Epithelial cell of esophagus (primary cell): ENCODE results near the gene DECR2.

Experiments used
- DNase-seq: peaks from one replicate; pipeline ENCODE4 v3.0.0; 2010; ENCODE audit warnings: low read depth
- H3K4me3 ChIP-seq: 2 replicates; pipeline ENCODE4 v1.5.1; 2011; ENCODE audit warnings: mild to moderate bottlenecking, low read length, control low read depth
- CTCF ChIP-seq: IDR thresholded peaks from 2 replicates; pipeline ENCODE4 v1.5.1; 2011; ENCODE audit warnings: low read depth, mild to moderate bottlenecking, low read length, control low read depth, inconsistent platforms; ENCODE audit not compliant: insufficient read depth; ENCODE audit errors: missing control alignments

Gene DECR2

GRCh38 chr16:369275-369865 lies 32.3 kb upstream of the DECR2 start:
- peak overlapping the region; percentile 40 for H3K4me3 ChIP-seq
- DNase-seq: no peak
- TF ChIP-seq CTCF: no peak

- DNase-seq: peak; percentile 25
- TF ChIP-seq CTCF: no peak
- H3K4me3 ChIP-seq: peak overlapping the region; percentile 40
These were observed 31.7 kb upstream of the DECR2 start for GRCh38 chr16:369866-370436.

GRCh38 chr16:370443-370842 lies 31.2 kb upstream of the DECR2 start, which contains the start of gene MRPL28:
Gene MRPL28, minus strand, starts transcription at chr16:370538. Its CDS starts 320 bp downstream, at chr16:370218.
- no peak for TF ChIP-seq CTCF
- peak within 1 kb of the TSS; percentile 40 for H3K4me3 ChIP-seq
- DNase-seq: peak; percentile 95

- no peak for TF ChIP-seq CTCF
- H3K4me3 ChIP-seq: no peak overlapping the region
These were observed 30.6 kb upstream of the DECR2 start for GRCh38 chr16:370979-371514.

GRCh38 chr16:371515-372301 lies 30.0 kb upstream of the DECR2 start:
- no peak overlapping the region for H3K4me3 ChIP-seq
- DNase-seq: no peak
- TF ChIP-seq CTCF: no peak

More at GRCh38 chr16:370979-371514, 30.6 kb upstream of the DECR2 start:
- no peak for DNase-seq

GRCh38 chr16:372302-372983 lies 29.2 kb upstream of the DECR2 start:
- DNase-seq: no peak
- TF ChIP-seq CTCF: no peak
- no peak overlapping the region for H3K4me3 ChIP-seq
